Amniotic stem cell (primary cell): ENCODE results near the gene MAPK1IP1L.
"Not testable (repeated sequence)": the region's sequence is repeated elsewhere in the genome, so short reads cannot be mapped to it uniquely, and the experiment has no call there.

ENCODE experiments used
- DNase-seq: peaks from one replicate; lab custom pipeline; 2025; lab: John Stamatoyannopoulos, UW

MAPK1IP1L gene

GRCh38 chr14:55051423-55052268 lies at the start of gene MAPK1IP1L:
MAPK1IP1L (plus strand) TSS chr14:55051647; CDS start chr14:55061684, 10,037 bp downstream.
- peak; percentile 80 for DNase-seq

GRCh38 chr14:55005071-55005470 lies 46.4 kb upstream of the MAPK1IP1L start:
- no peak for DNase-seq

GRCh38 chr14:55015006-55015405 lies 36.4 kb upstream of the MAPK1IP1L start:
- DNase-seq: no peak

GRCh38 chr14:55019968-55020554 lies 31.4 kb upstream of the MAPK1IP1L start:
- no peak for DNase-seq

GRCh38 chr14:55024365-55024764 lies 27.1 kb upstream of the MAPK1IP1L start:
- not testable (repeated sequence) for DNase-seq

GRCh38 chr14:55025948-55026347 lies 25.5 kb upstream of the MAPK1IP1L start:
- no peak for DNase-seq

GRCh38 chr14:55026441-55026792 lies 25.0 kb upstream of the MAPK1IP1L start:
- DNase-seq: no peak

GRCh38 chr14:55026793-55027561 lies 24.5 kb upstream of the MAPK1IP1L start, which contains the start of the genes SOCS4 and WDHD1:
SOCS4 (plus strand) TSS chr14:55027236; CDS start chr14:55043042, 15,806 bp downstream.
WDHD1 (minus strand) TSS chr14:55027099; CDS start chr14:55026787, 312 bp downstream.
- peak; percentile 74 for DNase-seq

- no peak for DNase-seq
Observed at GRCh38 chr14:55028066-55028465, 23.4 kb upstream of the MAPK1IP1L start.

GRCh38 chr14:55028476-55028875 lies 23.0 kb upstream of the MAPK1IP1L start:
- no peak for DNase-seq

GRCh38 chr14:55031190-55031589 lies 20.3 kb upstream of the MAPK1IP1L start:
- DNase-seq: no peak

- not testable (repeated sequence) for DNase-seq
Observed at GRCh38 chr14:55037995-55038394, 13.5 kb upstream of the MAPK1IP1L start.

GRCh38 chr14:55038708-55039107 lies 12.7 kb upstream of the MAPK1IP1L start:
- DNase-seq: no peak

- DNase-seq: no peak
Observed at GRCh38 chr14:55043528-55043927, 7.9 kb upstream of the MAPK1IP1L start.

GRCh38 chr14:55045087-55045486 lies 6.4 kb upstream of the MAPK1IP1L start:
- no peak for DNase-seq

- DNase-seq: no peak
Observed at GRCh38 chr14:55047301-55048053, 4.0 kb upstream of the MAPK1IP1L start.

- DNase-seq: no peak
Observed at GRCh38 chr14:55048900-55049436, 2.5 kb upstream of the MAPK1IP1L start.

GRCh38 chr14:55051165-55051422 lies 353 bp upstream of the MAPK1IP1L start:
- DNase-seq: no peak

GRCh38 chr14:55052269-55052930 lies 953 bp downstream of the MAPK1IP1L start:
- DNase-seq: peak; percentile 52

GRCh38 chr14:55053018-55053417 lies 1.6 kb downstream of the MAPK1IP1L start:
- no peak for DNase-seq

- no peak for DNase-seq
Observed at GRCh38 chr14:55053500-55053899, 2.1 kb downstream of the MAPK1IP1L start.
